ENCODE results near the gene YBX1.
"Not testable (repeated sequence)": the region's sequence is repeated elsewhere in the genome, so short reads cannot be mapped to it uniquely, and the experiment has no call there.

YBX1 gene

DNA sequence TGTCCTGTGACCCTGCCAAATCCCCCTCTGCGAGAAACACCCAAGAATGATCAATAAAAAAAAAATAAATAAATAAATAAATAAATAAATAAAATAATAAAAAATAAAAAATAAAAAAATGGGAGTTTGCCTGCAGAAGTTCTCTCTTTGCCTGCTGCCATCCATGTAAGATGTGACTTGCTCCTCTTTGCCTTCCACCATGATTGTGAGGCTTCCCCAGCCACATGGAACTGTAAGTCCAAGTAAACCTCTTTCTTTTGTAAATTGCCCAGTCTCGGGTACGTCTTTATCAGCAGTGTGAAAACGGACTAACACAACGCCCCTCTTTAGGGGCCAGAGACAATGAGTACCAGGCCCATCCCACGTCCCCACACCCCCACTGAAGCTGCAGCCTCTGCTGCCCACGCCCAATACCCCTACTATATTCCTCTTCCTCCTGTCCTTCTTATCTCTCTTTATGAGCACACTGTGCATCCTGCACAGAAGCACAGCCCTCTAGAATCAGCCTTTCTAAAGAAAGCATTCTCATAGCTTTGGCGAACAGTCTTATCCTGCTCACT is 69.4 kb downstream of the YBX1 start:
- DNase-seq = not testable (repeated sequence)

- no peak for DNase-seq
Observed at GRCh38 chr1:42752284-42752683, 70.1 kb downstream of the YBX1 start.

GRCh38 chr1:42753070-42753469 is 70.9 kb downstream of the YBX1 start:
- DNase-seq = no peak
